ENCODE data around the gene HHATL.

- TF ChIP-seq CTCF (IDR thresholded peaks at IDR 0.05 in 8 of 11, conservative IDR thresholded peaks at IDR 0.05 in 3 of 11) (no peak), POLR2AphosphoS5 (IDR thresholded peaks at IDR 0.05) (no peak), POLR2A (IDR thresholded peaks at IDR 0.05) (no peak)
Observed at GRCh38 chr3:42733501-42734262, 31.1 kb upstream of the HHATL start.
